ENCODE data around the gene KCNQ2.

The KCNQ2 gene

DNA sequence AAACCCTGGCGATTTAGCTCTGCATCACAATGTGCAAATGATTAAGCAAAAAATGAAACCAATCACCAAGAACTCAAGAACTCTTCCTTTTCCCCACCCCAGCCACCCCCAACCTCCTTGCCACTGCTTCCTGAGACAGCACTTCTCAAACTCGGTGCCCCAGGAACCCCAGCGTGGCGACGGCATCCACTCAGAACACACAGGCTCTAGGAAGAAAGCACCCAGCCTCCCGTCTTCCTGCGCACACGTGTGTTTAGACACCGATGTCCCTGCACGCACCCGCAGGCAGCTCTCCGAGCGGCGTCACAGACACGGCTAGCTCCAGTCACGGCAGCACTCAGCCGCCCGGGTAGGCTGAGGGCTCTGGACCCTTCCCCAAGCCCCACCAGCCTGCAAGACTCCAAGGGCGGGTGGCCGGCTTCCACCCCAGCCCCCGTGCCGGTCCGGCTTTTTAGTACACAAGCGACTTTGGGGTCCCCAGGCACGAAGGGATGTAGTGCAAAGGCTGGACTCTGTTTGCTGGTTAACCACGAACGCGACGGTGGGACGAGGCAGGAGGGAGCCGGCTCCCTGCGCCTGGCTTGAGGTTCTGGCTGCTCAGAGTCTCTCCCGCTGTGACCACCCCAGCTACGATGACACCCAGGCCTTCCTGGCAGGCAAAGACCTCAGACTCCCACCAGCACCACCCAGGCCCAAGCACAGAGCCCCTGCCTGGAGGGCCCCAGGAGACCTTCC lies 51.9 kb downstream of the KCNQ2 start:
- in situ Hi-C loops (cut with HindIII; ENCODE audit: low sequenced_read_pairs): no loop called here

DNA sequence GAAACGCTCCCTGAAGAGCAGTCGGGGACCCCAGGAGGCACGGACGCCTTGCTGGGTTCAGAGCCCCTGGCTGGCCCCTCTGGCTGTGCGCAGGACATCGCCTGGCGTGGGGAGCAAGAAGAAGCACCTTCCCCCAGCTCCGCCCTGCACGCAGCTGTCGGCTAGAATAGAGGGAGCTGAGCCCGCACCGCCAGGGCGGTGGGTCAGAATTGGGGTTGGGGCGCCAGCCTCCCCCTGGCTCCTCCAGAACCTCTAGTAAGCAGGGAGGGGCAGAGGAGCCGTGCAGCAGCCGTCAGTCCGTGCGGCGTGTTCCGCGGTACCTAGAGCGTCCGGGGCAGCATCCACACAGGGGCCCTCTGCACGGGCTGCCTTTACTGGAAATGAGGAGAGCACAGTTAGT lies 53.2 kb downstream of the KCNQ2 start:
- in situ Hi-C loops (cut with HindIII; ENCODE audit: low sequenced_read_pairs): no loop called here

DNA sequence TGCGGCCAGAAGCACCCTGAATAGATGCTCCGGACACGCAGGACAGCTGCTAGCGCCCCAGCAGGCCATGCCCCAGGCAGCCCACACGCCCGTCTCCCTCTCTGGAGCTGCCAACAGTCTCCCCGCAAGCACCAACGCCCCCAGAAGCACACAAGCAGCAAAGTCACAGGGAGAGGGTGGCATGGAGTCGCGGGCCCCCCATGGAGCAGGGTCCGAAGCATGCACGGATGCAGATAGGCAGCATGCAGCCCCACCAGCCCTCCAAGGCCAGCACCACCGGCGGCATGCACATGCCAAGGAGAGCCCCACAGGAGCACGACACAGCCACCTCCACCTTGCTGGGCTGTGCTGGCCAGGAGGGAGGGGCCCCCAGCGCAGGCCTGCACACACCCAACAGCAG lies 53.8 kb downstream of the KCNQ2 start:
- in situ Hi-C loops (cut with HindIII; ENCODE audit: low sequenced_read_pairs): no loop called here

DNA sequence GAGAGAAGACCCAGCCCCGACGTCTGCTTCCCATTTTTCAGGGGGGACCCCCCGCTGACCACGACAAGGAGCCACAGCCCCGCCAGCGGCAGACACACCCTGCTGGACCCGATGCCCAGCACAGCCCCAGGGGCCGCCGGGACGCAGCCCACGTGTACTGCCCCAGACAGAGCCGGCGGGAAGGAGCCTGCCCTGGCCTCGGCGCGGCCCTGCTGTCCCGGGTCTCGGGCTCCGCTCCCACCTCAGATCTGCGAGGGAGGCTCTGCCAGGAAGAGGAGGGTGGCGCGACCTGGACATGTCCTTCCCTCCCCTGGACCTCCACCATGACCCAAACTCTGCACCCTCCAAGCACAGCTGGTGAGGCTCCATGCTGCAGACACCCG lies 54.7 kb downstream of the KCNQ2 start:
- in situ Hi-C loops (cut with HindIII; ENCODE audit: low sequenced_read_pairs): no loop called here

DNA sequence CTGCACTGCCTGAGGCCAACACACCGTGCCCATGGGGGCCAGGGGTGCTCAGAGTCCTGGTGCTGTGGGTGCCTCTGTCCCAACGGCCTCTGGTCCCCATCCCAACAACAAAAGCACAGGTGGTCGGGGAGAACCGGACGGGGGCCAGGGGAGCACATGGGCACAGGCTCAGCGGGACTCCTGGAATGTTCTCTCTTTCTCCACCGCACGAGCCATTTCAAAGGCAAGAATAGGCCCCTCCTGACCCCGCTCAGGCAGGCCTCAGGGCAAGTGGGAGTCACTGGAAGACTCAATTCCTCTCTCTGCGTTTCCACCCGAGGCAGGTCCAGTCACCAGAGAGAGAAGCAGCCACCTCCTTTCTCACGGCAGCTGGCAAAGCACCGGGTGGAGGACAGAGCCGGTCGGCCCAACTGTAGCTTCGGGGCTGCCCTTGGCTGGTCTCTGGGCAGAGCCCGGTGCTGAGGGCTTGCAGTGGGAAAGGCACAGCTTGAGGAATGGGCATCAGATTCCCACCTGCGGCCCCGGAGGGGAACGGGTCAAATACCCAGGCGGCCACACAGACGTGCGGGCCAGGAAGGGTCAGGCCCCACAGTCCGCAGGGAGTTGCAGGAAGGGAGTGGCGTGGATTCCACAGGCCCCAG lies 55.2 kb downstream of the KCNQ2 start:
- in situ Hi-C loops (cut with HindIII; ENCODE audit: low sequenced_read_pairs): no loop called here

DNA sequence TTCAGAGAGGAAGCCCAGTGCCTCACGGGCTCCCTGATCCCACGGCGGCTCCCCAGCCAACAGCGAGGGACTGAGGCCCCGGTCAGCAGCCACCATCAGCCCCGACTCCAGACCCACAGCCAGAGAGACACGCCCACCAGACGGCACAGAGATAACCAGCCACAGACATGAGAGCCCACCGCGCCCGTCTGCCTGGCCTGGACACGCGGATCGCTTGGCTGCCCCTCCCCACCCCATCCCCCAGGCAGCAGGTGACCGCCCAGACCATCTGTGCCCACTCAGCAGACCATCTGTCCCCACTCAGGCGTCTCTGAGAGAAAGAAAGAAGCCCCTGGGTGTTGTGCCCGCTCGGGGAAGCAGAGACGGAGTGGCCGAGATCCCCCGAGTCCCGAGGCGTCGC lies 55.8 kb downstream of the KCNQ2 start:
- in situ Hi-C loops (cut with HindIII; ENCODE audit: low sequenced_read_pairs): no loop called here

DNA sequence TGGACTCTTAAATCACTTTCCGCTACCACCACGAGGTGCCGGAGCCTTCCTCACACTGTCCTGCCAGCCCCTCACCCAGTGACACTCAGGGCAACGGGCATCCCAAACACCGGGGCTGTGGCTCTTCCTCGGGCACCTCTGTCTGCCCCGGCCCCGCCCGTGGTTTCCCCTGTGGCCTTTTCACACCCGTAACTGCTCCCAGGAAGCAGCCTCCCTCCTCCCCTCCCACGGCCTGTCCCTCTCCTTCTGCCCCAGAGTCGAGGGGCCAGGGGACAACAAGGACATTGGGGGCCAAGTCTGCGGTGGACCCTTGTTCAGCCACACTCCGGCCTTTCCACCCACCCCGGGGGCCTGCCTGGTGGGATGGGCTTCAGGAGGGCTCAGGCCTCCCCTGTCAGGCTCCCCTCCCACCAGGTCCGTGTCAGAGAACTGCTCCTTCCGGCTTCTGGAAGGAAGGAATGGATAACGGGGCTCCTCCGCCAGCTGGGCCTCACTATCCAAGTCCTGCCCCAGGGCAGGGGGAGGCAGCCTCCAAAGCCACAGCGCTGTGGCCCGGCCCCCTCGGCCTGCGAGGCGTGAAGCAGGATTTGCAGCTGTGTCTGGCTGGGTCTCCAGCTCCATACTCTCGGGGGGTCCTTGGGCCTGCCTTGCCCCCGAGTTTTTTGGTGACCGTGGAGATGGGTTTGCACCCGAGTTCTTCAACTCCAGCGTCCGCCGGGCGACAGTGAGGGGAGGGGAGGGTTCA lies 56.6 kb downstream of the KCNQ2 start:
- in situ Hi-C loops (cut with HindIII; ENCODE audit: low sequenced_read_pairs): no loop called here

DNA sequence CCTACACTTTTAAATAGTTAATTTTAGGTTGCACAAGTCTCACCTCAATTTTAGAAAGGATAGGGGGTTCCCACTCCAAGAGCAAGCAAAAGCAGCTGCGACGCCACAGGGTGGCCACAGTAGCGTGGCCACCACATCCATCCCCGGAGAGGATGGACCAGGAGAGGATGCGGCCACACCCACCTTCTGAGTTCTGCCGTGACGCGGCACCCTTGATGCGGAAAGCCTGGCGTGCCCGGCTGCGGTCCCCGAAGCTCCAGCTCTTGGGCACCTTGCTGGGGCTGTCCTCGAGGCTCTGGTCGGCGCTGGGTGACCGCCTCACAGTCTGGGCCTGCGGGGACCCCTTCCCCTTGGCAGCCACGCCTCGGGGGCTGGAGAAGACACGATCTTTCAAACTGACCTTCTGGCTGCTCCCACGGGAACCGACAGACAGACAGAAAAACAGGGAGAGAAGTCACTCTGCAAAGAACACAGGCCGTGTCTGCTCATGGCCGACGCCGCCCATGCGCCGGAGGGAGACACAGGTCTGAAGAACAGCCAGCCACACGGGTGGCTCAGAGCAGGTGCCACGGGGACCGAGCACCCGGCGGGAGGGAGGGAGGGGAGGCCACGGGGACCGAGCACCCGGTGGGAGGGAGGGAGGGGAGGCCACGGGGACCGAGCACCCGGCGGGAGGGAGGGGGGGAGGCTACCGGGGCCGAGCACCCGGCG lies 57.6 kb downstream of the KCNQ2 start:
- in situ Hi-C loops (cut with HindIII; ENCODE audit: low sequenced_read_pairs): no loop called here

DNA sequence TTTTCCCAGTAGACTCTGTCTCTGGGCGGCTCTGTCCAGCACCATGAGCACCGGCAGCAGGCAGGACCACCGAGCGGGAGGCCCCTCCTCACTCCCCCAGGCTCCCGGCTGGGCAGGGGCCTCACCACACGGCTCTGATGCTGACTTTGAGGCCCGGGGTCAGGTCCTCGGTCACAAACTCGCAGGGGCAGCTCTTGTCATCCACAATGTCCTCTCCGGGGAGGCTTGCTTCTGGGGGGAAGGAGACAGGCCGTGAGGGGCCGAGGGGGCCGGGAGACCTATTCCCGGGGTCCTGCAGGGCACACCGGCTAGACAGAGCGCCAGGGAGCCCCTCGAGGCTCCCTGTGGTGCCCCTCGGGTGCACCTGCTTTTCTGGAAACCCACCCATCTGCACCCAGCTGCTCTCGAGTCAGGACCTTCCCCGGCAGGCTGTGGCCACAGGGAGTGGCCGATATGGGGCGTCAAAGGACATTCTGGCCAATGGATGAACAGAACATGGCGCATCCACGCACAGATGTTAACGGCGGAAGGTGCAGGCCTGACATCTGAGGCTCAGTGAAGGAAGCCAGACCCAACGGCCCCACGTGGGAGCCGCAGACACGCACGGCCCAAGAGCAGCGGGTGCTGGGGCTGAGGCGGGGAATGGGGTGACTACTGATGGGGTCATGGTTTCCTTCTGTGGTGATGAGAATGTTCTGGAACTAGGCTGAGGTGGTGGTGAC lies 58.3 kb downstream of the KCNQ2 start:
- in situ Hi-C loops (cut with HindIII; ENCODE audit: low sequenced_read_pairs): no loop called here

DNA sequence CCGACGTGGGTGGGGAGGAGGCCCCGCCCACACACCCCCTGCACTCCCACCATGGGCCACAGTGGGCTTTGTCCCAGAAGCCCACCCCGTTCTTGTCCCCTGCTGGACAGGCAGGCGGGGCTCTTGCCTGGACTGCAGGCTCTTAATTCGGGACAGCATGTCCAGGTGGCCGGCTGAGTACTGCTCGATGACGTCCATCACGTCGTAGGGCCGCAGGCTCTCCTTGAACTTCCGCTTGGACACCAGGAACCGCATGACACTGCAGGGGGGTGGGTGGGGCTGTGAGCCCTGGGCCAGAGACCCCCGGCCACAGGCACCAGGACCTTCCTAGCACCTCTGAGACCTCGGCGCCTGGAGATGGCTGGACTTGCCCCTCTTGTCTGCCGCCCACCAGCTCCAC lies 59.1 kb downstream of the KCNQ2 start:
- in situ Hi-C loops (cut with HindIII; ENCODE audit: low sequenced_read_pairs): no loop called here

DNA sequence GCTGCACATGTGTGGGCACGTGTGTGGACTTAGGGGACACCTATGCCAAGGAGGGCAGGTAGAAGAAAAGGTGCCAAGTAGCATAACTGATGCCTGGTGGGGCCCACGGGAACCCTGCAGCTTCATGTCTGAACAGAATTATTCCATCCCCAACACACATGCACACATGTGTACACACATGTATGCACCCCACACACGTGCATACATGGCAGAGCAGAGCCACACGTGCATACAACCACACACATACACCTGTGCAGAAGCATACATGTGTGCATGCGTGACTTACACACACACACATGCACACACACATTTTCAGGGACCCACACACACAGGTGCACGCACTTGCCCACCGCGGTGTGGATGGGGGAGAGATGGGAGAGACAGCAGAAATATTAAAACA lies 59.6 kb downstream of the KCNQ2 start:
- in situ Hi-C loops (cut with HindIII; ENCODE audit: low sequenced_read_pairs): no loop called here

DNA sequence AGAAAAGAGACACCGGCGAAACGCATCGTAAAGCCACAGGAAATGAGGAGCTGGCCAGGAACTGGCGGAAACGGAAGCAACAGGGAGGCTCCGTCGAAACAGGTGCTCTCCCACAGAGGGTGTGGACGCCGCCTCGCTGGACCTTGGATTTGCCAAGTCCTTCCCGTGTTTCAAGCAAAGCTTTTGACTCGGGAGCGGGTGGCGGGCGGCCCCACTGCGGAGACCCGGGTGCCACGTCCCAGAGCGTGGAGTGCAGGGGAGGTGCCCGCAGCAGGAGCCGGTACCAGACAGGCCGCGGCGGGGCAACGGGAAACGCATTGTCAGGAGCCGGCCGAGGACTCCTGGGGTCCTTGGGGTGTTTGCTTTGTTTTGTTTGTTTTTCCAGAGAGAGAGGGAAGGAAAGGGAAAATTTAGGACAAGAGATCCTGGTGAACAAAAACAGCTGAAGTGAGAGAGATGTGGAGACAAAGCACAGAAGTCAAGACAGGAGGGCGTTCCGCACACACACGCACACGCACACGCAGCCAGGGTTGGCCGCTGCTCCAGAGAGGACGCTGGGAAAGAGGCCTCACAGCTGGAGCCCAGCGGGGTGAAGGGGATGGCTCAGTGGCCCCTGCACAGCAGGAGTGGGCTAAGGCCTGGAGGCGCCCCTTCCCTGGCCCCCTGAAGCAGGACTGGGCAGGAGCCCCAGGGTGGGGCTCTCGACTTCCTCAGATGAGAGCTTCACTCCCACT lies 60.4 kb downstream of the KCNQ2 start:
- in situ Hi-C loops (cut with HindIII; ENCODE audit: low sequenced_read_pairs): no loop called here

DNA sequence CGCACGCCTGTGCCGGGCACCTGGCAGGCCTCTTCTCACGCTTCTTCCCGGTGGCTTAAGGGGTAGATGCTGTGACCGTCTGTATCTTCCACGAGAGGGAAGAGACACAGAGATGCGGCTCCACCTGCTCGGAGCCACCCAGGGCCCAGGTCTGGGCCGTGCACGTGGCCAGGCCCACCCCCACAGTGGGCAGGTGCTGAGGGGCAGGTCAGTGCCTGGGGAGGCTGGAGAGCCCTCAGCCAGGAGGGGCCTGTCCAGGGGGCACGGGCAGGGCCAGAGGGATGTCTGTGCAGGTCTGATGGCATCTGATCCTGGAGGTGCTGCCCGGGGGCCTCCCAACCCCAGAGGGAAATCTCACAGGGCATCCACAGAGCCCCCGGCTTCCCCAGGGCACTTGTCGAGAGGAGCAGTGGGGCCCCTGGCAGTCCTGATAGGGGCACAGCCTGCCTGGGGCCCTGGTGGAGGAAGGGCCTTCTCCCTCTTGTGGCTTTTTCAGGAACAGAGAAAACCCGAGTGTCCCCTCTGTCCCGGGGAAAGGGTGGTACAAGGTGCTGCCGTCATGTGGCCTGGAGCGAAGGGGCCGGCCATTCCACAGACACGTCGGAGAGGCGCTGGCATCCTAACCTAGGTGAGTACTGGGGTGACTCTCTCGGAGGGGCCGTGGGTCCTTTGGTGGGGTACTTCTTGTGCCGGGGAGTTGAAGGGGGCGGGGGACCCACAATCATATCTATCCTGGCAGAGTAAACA lies 61.1 kb downstream of the KCNQ2 start:
- in situ Hi-C loops (cut with HindIII; ENCODE audit: low sequenced_read_pairs): no loop called here

DNA sequence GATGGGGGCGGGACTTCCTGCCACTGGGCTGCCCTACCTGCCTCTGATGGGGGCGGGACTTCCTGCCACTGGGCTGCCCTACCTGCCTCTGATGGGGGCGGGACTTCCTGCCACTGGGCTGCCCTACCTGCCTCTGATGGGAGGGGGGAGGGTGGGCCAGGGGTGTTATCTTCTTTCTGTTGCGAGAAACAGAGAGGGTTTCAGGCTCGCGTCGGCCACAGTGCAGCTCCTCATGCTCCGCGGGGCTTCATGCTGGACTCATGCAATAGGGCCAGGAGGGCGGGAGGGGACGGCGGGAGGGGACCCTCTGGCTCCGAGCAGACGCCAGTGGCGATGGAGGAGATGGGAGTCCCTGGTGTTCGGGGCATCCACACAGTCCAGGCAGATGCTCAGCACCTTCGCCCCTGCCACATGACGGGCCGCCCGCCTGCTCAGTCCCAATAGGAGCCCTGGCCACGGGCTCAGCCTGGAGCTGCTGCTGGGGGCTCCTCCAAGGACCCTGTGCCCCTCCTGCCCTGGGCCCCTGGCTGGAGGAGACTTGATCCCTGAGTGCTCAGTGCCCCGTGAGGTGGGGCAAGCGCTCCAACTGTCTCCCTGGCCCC lies 62.5 kb downstream of the KCNQ2 start:
- in situ Hi-C loops (cut with HindIII; ENCODE audit: low sequenced_read_pairs): no loop called here

DNA sequence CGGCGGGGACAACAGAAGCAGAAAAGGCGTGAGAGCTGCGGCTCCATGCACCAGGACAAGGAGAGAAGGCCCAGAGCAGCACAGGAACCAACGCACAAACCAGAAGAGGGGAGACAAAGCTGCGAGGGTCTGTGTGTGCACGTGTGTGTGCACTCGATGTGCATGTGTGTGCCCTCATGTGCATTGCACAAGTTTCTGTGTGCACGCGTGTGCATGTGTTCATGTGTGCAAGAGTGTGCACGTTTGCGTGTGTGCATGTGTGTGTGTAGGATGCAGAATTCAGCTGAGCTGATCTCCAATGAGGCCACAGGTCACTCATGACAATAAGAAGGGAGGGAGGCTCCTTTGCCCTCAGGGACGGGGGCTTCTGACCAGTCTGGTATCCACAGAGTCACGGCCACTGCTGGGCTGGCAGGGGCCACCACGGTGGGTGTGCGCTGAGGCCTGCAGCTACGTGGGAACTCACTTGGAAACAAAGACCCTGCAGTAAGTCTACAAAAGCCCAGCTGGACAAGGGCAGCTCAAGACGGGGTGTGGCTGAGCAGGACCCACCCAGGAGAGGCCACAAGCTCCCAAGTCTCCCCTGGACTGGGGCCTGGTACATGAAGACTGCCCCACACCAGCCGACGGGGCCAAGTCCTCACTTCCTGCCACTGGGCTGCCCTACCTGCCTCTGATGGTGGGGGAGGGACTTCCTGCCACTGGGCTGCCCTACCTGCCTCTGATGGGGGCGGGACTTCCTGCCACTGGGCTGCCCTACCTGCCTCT lies 63.2 kb downstream of the KCNQ2 start:
- in situ Hi-C loops (cut with HindIII; ENCODE audit: low sequenced_read_pairs): no loop called here

DNA sequence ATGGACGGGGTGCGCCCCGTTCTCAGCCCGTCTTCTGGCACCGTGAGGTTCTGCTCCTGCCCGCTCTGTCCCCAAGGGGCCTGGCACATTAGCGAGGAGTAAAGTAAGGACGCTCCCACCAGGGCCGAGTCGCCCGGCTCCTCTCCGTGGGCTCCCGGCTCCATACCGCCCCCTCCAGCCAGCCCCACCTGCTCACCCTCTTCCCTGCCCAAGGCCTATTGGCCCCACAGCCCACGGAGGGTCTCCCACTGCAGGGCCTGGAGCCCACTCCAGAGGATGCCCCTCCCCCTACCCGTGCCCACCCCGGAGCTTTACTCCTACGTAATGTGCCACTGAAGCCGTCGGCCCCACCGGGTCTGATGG lies 63.8 kb downstream of the KCNQ2 start:
- in situ Hi-C loops (cut with HindIII; ENCODE audit: low sequenced_read_pairs): no loop called here

DNA sequence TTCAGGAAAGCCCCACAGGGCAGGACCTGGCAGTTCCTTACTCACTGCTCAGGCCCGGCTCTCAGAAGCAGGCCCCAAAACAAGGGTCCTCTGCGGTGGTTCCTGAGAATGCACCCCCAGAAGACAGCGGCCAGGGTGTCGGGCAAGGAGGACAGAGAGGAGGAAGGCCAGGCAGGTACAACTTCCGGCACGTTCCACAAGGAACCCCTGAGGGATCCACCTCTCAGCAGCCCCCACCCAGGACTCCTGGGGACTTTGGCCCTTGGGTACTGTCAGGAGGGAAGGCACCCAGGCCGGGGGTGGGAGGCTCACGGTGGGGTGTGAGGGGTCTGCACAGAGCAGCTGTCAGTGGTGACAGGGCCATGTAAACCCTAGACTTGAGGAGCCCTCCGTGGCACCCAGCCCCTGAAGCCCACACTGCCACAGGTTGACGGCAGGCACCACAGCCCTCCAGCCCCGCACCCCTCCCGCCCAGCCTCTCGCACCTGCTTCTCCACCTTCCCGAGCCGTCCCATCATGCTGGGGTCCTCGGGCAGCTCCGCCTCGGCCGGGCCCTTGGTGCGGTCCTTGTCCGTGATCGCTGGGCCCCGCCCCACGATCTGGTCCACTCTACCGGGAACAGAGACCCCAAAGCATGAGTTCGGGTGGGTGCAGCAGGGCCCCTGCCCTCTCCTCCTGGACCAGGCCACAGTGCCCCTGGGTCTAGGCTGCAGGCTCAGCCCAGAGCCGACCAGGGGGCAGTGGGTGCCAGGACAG lies 64.3 kb downstream of the KCNQ2 start:
- in situ Hi-C loops (cut with HindIII; ENCODE audit: low sequenced_read_pairs): no loop called here

Data from endothelial cell of hepatic sinusoid (primary cell).